Keratinocyte (primary cell): ENCODE results near the gene GIMAP4.

Experiments used
- EZH2 ChIP-seq: IDR thresholded peaks from one replicate; pipeline ENCODE4 v1.6.1; 2012; ENCODE audit warnings: inconsistent platforms, mild to moderate bottlenecking, low read length, moderate library complexity
- TF ChIP-seq, protein P1 (sequence below), 3 experiments: IDR thresholded peaks in 1 of 3; conservative IDR thresholded peaks in 1 of 3; optimal IDR thresholded peaks in 1 of 3; 2 replicates in 2 of 3; 3 replicates in 1 of 3; pipeline versions ENCODE3 to v1.5.1; 2011; ENCODE audit warnings: low read length in 3 of 3, mild to moderate bottlenecking in 3 of 3, moderate library complexity in 2 of 3, control low read depth in 1 of 3, inconsistent platforms in 1 of 3; ENCODE audit not compliant: insufficient read depth in 2 of 3; ENCODE audit errors: extremely low read depth in 1 of 3

DNA sequence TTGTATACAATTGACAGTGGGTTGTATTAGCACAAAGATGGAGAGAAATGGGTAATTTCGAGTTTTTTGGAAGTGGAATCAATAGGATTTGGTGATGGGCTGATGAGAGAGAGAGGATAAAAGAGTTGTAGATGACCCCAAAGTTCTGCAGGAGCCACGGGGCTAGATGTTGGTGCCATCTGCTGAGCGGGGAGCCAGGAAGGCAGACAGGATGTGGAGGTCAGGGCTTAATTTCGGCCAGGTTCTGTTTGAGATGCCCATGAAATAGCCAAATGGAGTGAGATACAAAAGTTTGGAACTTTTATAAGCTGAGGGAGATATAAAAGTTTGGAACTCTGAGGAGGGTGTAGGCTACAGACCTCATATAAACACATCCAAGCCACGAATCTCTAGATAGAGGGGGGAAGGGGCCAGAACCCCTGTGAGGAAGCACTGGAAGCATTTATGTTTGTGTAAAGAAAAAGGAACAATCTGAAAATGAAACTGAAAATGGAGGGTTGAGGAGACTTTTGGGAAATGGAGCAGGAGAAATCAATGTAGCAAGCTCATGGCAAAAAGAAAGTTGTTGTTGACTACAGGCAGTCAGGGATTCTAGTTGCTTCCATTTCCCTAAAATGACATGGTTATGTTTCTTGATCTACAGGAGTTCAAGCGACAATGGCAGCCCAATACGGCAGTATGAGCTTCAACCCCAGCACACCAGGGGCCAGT lies 2.2 kb downstream of the GIMAP4 start:
- TF ChIP-seq, protein P1, sequence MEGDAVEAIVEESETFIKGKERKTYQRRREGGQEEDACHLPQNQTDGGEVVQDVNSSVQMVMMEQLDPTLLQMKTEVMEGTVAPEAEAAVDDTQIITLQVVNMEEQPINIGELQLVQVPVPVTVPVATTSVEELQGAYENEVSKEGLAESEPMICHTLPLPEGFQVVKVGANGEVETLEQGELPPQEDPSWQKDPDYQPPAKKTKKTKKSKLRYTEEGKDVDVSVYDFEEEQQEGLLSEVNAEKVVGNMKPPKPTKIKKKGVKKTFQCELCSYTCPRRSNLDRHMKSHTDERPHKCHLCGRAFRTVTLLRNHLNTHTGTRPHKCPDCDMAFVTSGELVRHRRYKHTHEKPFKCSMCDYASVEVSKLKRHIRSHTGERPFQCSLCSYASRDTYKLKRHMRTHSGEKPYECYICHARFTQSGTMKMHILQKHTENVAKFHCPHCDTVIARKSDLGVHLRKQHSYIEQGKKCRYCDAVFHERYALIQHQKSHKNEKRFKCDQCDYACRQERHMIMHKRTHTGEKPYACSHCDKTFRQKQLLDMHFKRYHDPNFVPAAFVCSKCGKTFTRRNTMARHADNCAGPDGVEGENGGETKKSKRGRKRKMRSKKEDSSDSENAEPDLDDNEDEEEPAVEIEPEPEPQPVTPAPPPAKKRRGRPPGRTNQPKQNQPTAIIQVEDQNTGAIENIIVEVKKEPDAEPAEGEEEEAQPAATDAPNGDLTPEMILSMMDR (optimal IDR thresholded peaks at IDR 0.05 in 1 of 3, IDR thresholded peaks at IDR 0.05 in 1 of 3, conservative IDR thresholded peaks at IDR 0.05 in 1 of 3; ENCODE audit: extremely low read depth in 1 of 3, insufficient read depth in 2 of 3, low read length in 3 of 3), result no peak
- TF ChIP-seq EZH2, result no peak
